GM18505 (cell line): Measurements from ENCODE around the gene RAD23B.
A peak's percentile ranks its signal among the peaks of the same experiment; 100 is the strongest.

Experiments used
- ATAC-seq: cut with Tn5 transposase; IDR thresholded peaks from one replicate; pipeline ENCODE4 v1.9.1; 2021; ENCODE audit not compliant: unreplicated experiment
- POLR2A ChIP-seq: IDR thresholded peaks from 4 replicates; pipeline ENCODE4 v1.6.1; 2011; ENCODE audit warnings: borderline replicate concordance; ENCODE audit not compliant: insufficient read depth, insufficient read length; ENCODE audit errors: extremely low read depth

Gene RAD23B

GRCh38 chr9:107316795-107317661 lies 33.9 kb downstream of the RAD23B start:
- no peak for TF ChIP-seq POLR2A
- ATAC-seq: no peak

- ATAC-seq: no peak
- TF ChIP-seq POLR2A: no peak
These were observed 39.6 kb downstream of the RAD23B start for GRCh38 chr9:107322643-107323042.

- ATAC-seq: no peak
- TF ChIP-seq POLR2A: no peak
These were observed 40.9 kb downstream of the RAD23B start for GRCh38 chr9:107323836-107324585.

- no peak for TF ChIP-seq POLR2A
These were observed 42.8 kb downstream of the RAD23B start for GRCh38 chr9:107325842-107326241.

GRCh38 chr9:107328510-107328909 lies 45.4 kb downstream of the RAD23B start:
- no peak for TF ChIP-seq POLR2A
- no peak for ATAC-seq

More at GRCh38 chr9:107325842-107326241, 42.8 kb downstream of the RAD23B start:
- no peak for ATAC-seq

- ATAC-seq: no peak
- no peak for TF ChIP-seq POLR2A
These were observed 47.3 kb downstream of the RAD23B start for GRCh38 chr9:107330420-107330819.

GRCh38 chr9:107332883-107333282 lies 49.8 kb downstream of the RAD23B start:
- no peak for TF ChIP-seq POLR2A
- ATAC-seq: no peak

- no peak for ATAC-seq
- no peak for TF ChIP-seq POLR2A
These were observed 50.3 kb downstream of the RAD23B start for GRCh38 chr9:107333363-107333762.

- peak; percentile 9 for TF ChIP-seq POLR2A
- no peak for ATAC-seq
These were observed 51.2 kb downstream of the RAD23B start for GRCh38 chr9:107334103-107334776.

GRCh38 chr9:107335331-107335730 lies 52.3 kb downstream of the RAD23B start:
- no peak for ATAC-seq
- TF ChIP-seq POLR2A: no peak

- TF ChIP-seq POLR2A: no peak
- ATAC-seq: no peak
These were observed 53.8 kb downstream of the RAD23B start for GRCh38 chr9:107336718-107337360.

- no peak for TF ChIP-seq POLR2A
These were observed 54.9 kb downstream of the RAD23B start for GRCh38 chr9:107337676-107338590.

More at GRCh38 chr9:107337676-107338590, 54.9 kb downstream of the RAD23B start:
- ATAC-seq: no peak
